Epithelial cell of proximal tubule (primary cell): Measurements from ENCODE around the gene HMGCR. TPM values are rescaled to one million over a fixed set of nuclear protein-coding genes. Genes with fewer than 3 reads are reported as not detected.

Experiments
- DNase-seq: peaks from one replicate; pipeline ENCODE4 v3.0.0-alpha.2; 2011; ENCODE audit warnings: low read depth
- H3K4me3 ChIP-seq: 2 replicates; pipeline ENCODE4 v1.5.1; 2011; ENCODE audit warnings: low read depth, mild to moderate bottlenecking, low read length
- total RNA-seq: library from RNA; depleted of rRNA; stranded (reverse); fragments of >200 nt; gene quantifications from 2 replicates; pipeline ENCODE4 v1.2.3, GENCODE V29; 2015
- TF ChIP-seq, protein P1 (sequence below): conservative IDR thresholded peaks from 2 replicates; pipeline ENCODE4 v1.5.1; 2012; ENCODE audit warnings: low read depth, mild to moderate bottlenecking, low read length

The HMGCR gene
- total RNA-seq, 1 donor from 2014 or later: 43.9 TPM

- TF ChIP-seq, protein P1, sequence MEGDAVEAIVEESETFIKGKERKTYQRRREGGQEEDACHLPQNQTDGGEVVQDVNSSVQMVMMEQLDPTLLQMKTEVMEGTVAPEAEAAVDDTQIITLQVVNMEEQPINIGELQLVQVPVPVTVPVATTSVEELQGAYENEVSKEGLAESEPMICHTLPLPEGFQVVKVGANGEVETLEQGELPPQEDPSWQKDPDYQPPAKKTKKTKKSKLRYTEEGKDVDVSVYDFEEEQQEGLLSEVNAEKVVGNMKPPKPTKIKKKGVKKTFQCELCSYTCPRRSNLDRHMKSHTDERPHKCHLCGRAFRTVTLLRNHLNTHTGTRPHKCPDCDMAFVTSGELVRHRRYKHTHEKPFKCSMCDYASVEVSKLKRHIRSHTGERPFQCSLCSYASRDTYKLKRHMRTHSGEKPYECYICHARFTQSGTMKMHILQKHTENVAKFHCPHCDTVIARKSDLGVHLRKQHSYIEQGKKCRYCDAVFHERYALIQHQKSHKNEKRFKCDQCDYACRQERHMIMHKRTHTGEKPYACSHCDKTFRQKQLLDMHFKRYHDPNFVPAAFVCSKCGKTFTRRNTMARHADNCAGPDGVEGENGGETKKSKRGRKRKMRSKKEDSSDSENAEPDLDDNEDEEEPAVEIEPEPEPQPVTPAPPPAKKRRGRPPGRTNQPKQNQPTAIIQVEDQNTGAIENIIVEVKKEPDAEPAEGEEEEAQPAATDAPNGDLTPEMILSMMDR: no peak
Measured at GRCh38 chr5:75364571-75365280, 27.7 kb downstream of the HMGCR start.

GRCh38 chr5:75365740-75366139, 28.7 kb downstream of the HMGCR start:
- no peak overlapping the region for H3K4me3 ChIP-seq
- DNase-seq: no peak
- TF ChIP-seq, protein P1: no peak

More at GRCh38 chr5:75364571-75365280, 27.7 kb downstream of the HMGCR start:
- DNase-seq: no peak
- H3K4me3 ChIP-seq: no peak overlapping the region

GRCh38 chr5:75366787-75367186, 29.8 kb downstream of the HMGCR start:
- no peak overlapping the region for H3K4me3 ChIP-seq
- no peak for DNase-seq
- TF ChIP-seq, protein P1: no peak

GRCh38 chr5:75367401-75367800, 30.4 kb downstream of the HMGCR start:
- DNase-seq: no peak
- TF ChIP-seq, protein P1: no peak
- H3K4me3 ChIP-seq: no peak overlapping the region

GRCh38 chr5:75368391-75368790, 31.4 kb downstream of the HMGCR start:
- TF ChIP-seq, protein P1: no peak
- no peak for DNase-seq
- H3K4me3 ChIP-seq: no peak overlapping the region

DNA sequence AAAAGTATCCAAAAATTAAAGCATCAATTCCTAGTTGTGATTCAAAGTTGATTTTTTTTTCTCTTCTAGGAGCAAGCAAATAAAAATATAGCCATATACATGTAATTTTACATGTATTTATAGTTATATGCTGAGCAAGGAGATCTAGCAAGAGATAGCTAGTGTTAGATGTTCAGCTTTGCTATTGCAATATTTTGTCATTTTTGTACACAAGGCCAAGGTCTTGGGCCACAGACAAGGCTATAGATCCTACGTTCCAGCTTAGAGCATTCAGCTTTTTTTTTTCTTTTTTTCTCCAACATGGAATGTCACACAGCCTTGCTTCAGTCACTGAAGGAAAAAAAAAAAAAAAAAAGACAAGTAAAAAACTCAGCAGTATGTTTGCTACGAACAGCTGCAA, 36.8 kb downstream of the HMGCR start:
- no peak for DNase-seq
- H3K4me3 ChIP-seq: no peak overlapping the region
- TF ChIP-seq, protein P1: no peak

DNA sequence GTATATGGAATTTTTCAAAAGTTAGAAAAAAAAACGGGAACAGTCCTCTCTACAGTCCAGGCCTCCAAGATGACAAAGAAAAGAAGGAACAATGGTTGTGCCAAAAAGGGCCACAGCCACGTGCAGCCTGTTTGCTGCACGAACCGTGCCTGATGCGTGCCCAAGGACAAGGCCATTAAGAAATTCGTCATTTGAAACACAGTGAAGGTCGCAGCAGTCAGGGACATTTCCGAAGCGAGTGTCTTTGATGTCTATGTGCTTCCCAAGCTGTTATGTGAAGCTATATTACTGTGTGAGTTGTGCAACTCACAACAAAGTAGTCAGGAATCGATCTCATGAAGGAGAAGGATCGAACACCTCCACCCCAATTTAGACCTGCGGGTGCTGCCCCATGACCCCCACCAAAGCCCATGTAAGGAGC, 37.4 kb downstream of the HMGCR start:
- no peak for DNase-seq
- H3K4me3 ChIP-seq: no peak overlapping the region
- TF ChIP-seq, protein P1: no peak
